A549 treated with CpdA at 1 μM for 4 hours (cell line): ENCODE data around the gene FAM184A. TPM values are rescaled to one million over a fixed set of nuclear protein-coding genes. Genes with fewer than 3 reads are reported as not detected.

Source experiments
- total RNA-seq: library from RNA; stranded (reverse); fragments of 200-300 nt; extraction: Qiagen RNA extraction; gene quantifications from 5 replicates; pipeline ENCODE4 v1.2.3, GENCODE V29; 2022; ENCODE audit warnings: low read depth

The FAM184A gene, protein sequence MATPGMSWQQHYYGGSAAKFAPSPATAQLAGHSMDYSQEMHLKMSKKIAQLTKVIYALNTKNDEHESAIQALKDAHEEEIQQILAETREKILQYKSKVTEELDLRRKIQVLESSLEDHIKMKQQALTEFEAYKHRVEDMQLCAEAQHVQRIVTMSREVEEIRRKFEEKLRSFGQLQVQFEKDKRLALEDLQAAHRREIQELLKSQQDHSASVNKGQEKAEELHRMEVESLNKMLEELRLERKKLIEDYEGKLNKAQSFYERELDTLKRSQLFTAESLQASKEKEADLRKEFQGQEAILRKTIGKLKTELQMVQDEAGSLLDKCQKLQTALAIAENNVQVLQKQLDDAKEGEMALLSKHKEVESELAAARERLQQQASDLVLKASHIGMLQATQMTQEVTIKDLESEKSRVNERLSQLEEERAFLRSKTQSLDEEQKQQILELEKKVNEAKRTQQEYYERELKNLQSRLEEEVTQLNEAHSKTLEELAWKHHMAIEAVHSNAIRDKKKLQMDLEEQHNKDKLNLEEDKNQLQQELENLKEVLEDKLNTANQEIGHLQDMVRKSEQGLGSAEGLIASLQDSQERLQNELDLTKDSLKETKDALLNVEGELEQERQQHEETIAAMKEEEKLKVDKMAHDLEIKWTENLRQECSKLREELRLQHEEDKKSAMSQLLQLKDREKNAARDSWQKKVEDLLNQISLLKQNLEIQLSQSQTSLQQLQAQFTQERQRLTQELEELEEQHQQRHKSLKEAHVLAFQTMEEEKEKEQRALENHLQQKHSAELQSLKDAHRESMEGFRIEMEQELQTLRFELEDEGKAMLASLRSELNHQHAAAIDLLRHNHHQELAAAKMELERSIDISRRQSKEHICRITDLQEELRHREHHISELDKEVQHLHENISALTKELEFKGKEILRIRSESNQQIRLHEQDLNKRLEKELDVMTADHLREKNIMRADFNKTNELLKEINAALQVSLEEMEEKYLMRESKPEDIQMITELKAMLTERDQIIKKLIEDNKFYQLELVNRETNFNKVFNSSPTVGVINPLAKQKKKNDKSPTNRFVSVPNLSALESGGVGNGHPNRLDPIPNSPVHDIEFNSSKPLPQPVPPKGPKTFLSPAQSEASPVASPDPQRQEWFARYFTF
- total RNA-seq, result 0.05 TPM in 1 of 5 replicates, not detected in the others

GRCh38 chr6:119078376-119079282, at the start of gene FAM184A:
Gene FAM184A (minus strand): TSS chr6:119078664. CDS start chr6:119078299, 365 bp downstream.

DNA sequence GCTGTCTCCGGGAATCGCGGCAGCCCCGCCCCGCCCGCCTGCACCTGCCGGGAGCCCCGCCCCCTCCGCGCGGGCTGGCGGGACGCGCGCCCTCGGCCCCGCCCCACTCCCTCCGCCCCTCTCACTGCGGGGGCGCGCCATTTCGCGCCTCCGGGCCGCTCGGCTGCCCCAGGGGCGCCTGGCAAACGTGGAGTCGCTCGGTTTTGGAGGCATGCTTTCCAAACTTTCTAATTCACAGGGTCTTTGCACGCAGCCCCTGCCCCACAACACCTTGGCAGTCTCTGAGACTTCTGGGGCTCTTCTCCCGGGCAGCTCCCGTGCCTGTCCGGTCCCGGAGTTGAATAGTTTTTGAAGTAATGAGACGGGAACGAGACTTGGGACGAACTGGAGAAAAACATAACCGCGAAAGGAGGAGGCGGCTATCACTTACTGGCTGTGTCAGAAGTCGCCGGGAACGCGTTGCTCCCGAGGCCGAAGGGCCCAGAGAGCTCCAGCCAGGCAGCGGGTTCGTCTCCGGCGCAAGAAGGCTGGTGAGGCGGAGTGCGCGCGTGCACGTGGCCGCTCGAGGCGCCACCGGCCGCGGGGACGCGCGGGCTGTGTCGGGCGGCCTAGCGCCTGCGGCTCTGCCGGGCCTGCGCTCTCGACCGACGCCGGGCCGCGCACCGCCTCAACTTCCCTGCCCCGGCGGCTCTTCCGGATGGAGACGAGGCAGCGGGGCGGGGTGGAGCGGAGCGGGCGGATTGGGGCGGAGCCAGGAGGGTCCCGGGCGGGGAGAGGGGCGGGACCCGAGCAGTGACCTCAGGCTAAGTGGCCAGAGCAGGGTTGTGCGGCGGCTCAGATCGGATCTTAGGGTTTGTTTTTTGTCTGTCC, 143.8 kb downstream of the FAM184A start, which contains the start of gene MCM9:
Gene MCM9 (minus strand): TSS at position 699 of the 870 bp plus-strand sequence. CDS start 3,436 bp downstream, outside the sequence.

Other genes with a start within 250 kb of the FAM184A start
- 9.7 to 11.3 TPM (median 10.7 TPM) in 5 replicates for gene ASF1A, start 184.5 kb downstream of the FAM184A start, total RNA-seq
- 4.5 to 5.9 TPM (median 5.2 TPM) in 5 replicates for gene MCM9, start 143.5 kb downstream of the FAM184A start, total RNA-seq